ENCODE measurements around the gene ELAC2.
A peak's percentile ranks its signal among the peaks of the same experiment; 100 is the strongest.

Gene ELAC2

GRCh38 chr17:13017655-13018459 is at the start of gene ELAC2:
Gene ELAC2, minus strand, starts transcription at chr17:13018027. Its CDS starts 80 bp downstream, at chr17:13017947.
- peak; percentile 99 for DNase-seq (ENCODE audit: low read depth, low spot score)

GRCh38 chr17:13065032-13065431 is 47.2 kb upstream of the ELAC2 start:
- DNase-seq (ENCODE audit: low read depth, low spot score) = no peak

GRCh38 chr17:13055131-13055530 is 37.3 kb upstream of the ELAC2 start:
- no peak for DNase-seq (ENCODE audit: low read depth, low spot score)

- DNase-seq (ENCODE audit: low read depth, low spot score) = no peak
These were observed 36.8 kb upstream of the ELAC2 start for GRCh38 chr17:13054666-13055065.

GRCh38 chr17:13051915-13052314 is 34.1 kb upstream of the ELAC2 start:
- no peak for DNase-seq (ENCODE audit: low read depth, low spot score)

GRCh38 chr17:13047011-13047606 is 29.3 kb upstream of the ELAC2 start:
- no peak for DNase-seq (ENCODE audit: low read depth, low spot score)

- no peak for DNase-seq (ENCODE audit: low read depth, low spot score)
These were observed 28.5 kb upstream of the ELAC2 start for GRCh38 chr17:13046361-13046760.

- no peak for DNase-seq (ENCODE audit: low read depth, low spot score)
These were observed 26.8 kb upstream of the ELAC2 start for GRCh38 chr17:13044572-13045065.

- DNase-seq (ENCODE audit: low read depth, low spot score) = no peak
These were observed 21.3 kb upstream of the ELAC2 start for GRCh38 chr17:13038931-13039665.

GRCh38 chr17:13036751-13037150 is 18.9 kb upstream of the ELAC2 start:
- no peak for DNase-seq (ENCODE audit: low read depth, low spot score)

GRCh38 chr17:13035420-13035819 is 17.6 kb upstream of the ELAC2 start:
- no peak for DNase-seq (ENCODE audit: low read depth, low spot score)

- DNase-seq (ENCODE audit: low read depth, low spot score) = peak; percentile 60
These were observed 14.0 kb upstream of the ELAC2 start for GRCh38 chr17:13031718-13032350.

GRCh38 chr17:13030459-13031300 is 12.9 kb upstream of the ELAC2 start:
- DNase-seq (ENCODE audit: low read depth, low spot score) = peak; percentile 72

GRCh38 chr17:13030056-13030455 is 12.2 kb upstream of the ELAC2 start:
- DNase-seq (ENCODE audit: low read depth, low spot score) = no peak

GRCh38 chr17:13029340-13029739 is 11.5 kb upstream of the ELAC2 start:
- DNase-seq (ENCODE audit: low read depth, low spot score) = no peak

GRCh38 chr17:13027246-13027645 is 9.4 kb upstream of the ELAC2 start:
- no peak for DNase-seq (ENCODE audit: low read depth, low spot score)

- no peak for DNase-seq (ENCODE audit: low read depth, low spot score)
These were observed 7.9 kb upstream of the ELAC2 start for GRCh38 chr17:13025687-13026086.

- no peak for DNase-seq (ENCODE audit: low read depth, low spot score)
These were observed 7.4 kb upstream of the ELAC2 start for GRCh38 chr17:13025258-13025627.

- peak; percentile 85 for DNase-seq (ENCODE audit: low read depth, low spot score)
These were observed 6.9 kb upstream of the ELAC2 start for GRCh38 chr17:13024526-13025257.

GRCh38 chr17:13024016-13024415 is 6.2 kb upstream of the ELAC2 start:
- no peak for DNase-seq (ENCODE audit: low read depth, low spot score)

All from astrocyte of the hippocampus (primary cell).